Prostate gland (tissue), 2 donors: Measurements from ENCODE around the gene RPLP2. TPM values are rescaled to one million over a fixed set of nuclear protein-coding genes. Genes with fewer than 3 reads are reported as not detected.

Experiments used
- DNase-seq: peaks from one replicate; pipeline ENCODE4 v3.0.0-alpha.2; 2019; ENCODE audit warnings: low spot score
- H3K27ac ChIP-seq, 2 donors: fragments of 200-600 bp; sonication (generic); 2 replicates each; pipeline ENCODE4 v1.5.1; 2017 to 2019
- H3K27me3 ChIP-seq: fragments of 200-600 bp; sonication (generic); replicated peaks from 2 replicates; pipeline ENCODE4 v1.5.1; 2019; ENCODE audit not compliant: insufficient read depth
- H3K36me3 ChIP-seq, 2 donors: fragments of 200-600 bp; sonication (generic); 1 replicate in 1 of 2; 2 replicates in 1 of 2; pipeline versions ENCODE4 v1.5.1 to v1.8.1; 2017 to 2019
- H3K4me1 ChIP-seq: fragments of 200-600 bp; sonication (generic); replicated peaks from 2 replicates; pipeline ENCODE4 v1.5.1; 2019
- H3K4me3 ChIP-seq, 2 donors: fragments of 200-600 bp; sonication (generic); 2 replicates each; pipeline ENCODE4 v1.5.1; 2017 to 2019
- H3K9me3 ChIP-seq: fragments of 200-600 bp; sonication (generic); 2 replicates; pipeline ENCODE4 v1.5.1; 2017
- POLR2A ChIP-seq: fragments of 450-650 bp; IDR thresholded peaks from one replicate; pipeline ENCODE4 v1.6.1; 2016; ENCODE audit warnings: antibody characterized with exemption, mild to moderate bottlenecking
- POLR2AphosphoS5 ChIP-seq: sonication (generic); formaldehyde crosslinking; IDR thresholded peaks from one replicate; pipeline ENCODE4 v1.6.1; 2017; ENCODE audit warnings: antibody characterized with exemption
- WGBS: methylation state at CpG from one replicate; pipeline ENCODE4 v1.1.5; 2018; 5-methylcytosine and 5-hydroxymethylcytosine counted together
- intact Hi-C: fragments of 100-400 bp; cut with DNase I; formaldehyde crosslinking; loops from one replicate; pipeline ENCODE4 v1.14.2; 2022
- total RNA-seq, 2 donors: library from RNA; depleted of rRNA; stranded (reverse); fragments of >200 nt; gene quantifications; one replicate each; pipeline ENCODE4 v1.1.0, GENCODE V29; 2016
- TF ChIP-seq, protein P1 (sequence below), 4 experiments: fragments of 200-600 bp in 2 of 4; fragments of 450-650 bp in 2 of 4; sonication (generic) in 2 of 4; IDR thresholded peaks; 1 replicate in 3 of 4; 2 replicates in 1 of 4; pipeline ENCODE4 v1.5.1; 2016 to 2019; ENCODE audit warnings: antibody characterized with exemption in 4 of 4, mild to moderate bottlenecking in 2 of 4, moderate library complexity in 2 of 4

Gene RPLP2
- total RNA-seq, 2 donors from 2014 or later: 431 to 906 TPM

DNA sequence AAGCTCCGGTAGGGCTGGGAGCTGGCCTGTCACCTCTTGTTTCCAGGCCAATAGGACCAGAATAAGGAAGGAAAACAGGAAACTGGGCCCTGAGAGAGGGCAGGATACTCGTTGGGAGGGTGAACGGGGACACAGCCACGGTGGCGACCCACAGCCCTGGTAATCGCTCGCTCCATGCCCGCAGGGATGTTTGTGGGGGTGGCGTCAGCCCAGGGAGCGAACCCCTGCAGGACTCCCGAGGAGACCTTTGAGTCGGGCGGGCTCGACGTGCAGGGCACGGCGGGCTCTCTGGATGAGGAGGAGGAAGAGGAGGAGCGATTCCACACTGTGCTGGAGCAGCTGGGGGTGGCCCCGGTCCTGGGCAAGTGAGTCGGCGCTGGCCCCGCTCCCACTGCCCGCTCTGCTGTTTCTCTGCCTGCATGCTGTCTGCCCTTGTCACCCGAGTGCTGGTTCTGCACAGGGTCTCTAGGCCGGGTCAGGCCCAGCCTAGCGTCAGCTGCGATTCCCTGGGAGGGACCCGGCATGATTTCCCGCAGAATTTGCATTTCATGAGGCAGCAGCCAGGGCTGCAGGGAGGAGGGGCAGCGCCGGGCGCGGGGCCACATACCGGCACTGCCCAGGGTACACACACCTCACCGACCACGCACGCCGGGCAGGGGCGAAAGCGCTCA, 19.5 kb downstream of the RPLP2 start:
- TF ChIP-seq POLR2AphosphoS5 (no peak), POLR2A (no peak)
- TF ChIP-seq, protein P1, sequence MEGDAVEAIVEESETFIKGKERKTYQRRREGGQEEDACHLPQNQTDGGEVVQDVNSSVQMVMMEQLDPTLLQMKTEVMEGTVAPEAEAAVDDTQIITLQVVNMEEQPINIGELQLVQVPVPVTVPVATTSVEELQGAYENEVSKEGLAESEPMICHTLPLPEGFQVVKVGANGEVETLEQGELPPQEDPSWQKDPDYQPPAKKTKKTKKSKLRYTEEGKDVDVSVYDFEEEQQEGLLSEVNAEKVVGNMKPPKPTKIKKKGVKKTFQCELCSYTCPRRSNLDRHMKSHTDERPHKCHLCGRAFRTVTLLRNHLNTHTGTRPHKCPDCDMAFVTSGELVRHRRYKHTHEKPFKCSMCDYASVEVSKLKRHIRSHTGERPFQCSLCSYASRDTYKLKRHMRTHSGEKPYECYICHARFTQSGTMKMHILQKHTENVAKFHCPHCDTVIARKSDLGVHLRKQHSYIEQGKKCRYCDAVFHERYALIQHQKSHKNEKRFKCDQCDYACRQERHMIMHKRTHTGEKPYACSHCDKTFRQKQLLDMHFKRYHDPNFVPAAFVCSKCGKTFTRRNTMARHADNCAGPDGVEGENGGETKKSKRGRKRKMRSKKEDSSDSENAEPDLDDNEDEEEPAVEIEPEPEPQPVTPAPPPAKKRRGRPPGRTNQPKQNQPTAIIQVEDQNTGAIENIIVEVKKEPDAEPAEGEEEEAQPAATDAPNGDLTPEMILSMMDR (IDR thresholded peaks at IDR 0.05): no peak
- 20% methylated on average over 38 of the region's 40 CpGs for WGBS
- no peak for DNase-seq
- peaks cover 3 to 8% of the 10 kb centered on the region in 2 donors for H3K36me3 ChIP-seq
- no peaks in the 10 kb centered on the region for H3K27me3 ChIP-seq
- no peaks in the 10 kb centered on the region for H3K9me3 ChIP-seq
- peaks cover 46% of the 10 kb centered on the region for H3K4me1 ChIP-seq
- H3K4me3 ChIP-seq: peak overlapping the region; percentile 21 to 22
- intact Hi-C loops: no loop called here
- H3K27ac ChIP-seq: no peak overlapping the region

DNA sequence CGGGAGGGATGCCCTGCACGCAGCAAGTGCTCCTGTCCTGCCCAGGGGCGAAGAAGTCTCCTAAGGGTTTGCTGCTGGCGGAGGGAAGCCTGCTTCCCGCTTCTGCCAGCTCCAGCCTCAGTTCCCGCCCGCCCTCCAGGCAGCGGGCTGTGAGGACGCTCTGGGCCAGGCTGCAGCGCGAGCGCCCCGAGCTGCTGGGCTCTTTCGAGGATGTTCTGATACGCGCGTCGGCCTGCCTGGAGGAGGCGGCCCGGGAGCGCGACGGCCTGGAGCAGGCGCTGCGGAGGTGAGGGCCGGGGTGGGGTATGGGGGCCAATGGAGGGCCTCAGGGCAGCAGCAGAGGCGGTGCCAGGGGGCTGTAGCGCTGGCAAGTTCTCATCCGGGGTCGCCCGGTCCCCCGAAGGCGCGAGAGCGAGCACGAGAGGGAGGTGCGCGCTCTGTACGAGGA, 20.1 kb downstream of the RPLP2 start:
- H3K4me3 ChIP-seq: peak overlapping the region; percentile 21 to 22

DNA sequence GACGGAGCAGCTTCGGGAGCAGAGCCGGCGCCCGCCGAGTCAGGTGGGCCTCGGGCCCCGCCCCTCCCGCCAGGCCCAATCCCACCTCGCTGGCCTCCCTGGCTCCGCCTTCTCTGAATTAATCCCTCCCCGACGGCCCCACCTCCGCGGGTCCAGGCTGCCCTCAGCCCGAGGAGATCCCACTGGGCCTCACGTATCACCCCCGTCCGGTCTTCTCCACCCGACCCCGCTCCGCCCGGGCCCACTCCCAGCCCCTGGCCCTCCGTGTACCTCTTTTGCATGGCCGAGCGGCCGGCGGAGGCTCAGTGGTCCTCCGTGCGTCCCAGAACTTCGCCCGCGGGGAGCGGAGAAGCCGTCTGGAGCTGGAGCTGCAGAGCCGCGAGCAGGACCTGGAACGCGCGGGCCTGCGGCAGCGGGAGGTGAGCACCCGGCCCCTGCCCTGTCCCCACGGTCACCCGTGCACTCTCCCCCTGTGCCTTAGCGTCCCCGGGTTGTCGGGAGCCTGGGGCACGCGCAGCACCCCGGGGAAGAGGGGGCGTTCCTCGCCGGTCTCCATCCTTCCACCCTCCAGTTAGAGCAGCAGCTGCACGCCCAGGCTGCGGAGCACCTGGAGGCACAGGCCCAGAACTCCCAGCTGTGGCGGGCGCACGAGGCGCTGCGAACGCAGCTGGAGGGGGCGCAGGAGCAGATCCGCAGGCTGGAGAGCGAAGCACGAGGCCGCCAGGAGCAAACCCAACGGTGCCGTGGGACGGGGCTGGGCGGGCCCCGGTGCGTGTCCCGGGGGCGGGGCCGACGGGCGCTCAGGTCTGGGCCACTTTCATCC, 20.7 kb downstream of the RPLP2 start:
- 7% methylated on average over 74 of the region's 78 CpGs for WGBS
- no peaks in the 10 kb centered on the region for H3K36me3 ChIP-seq
- H3K27ac ChIP-seq: no peak overlapping the region
- intact Hi-C loops: no loop called here
- H3K27me3 ChIP-seq: no peaks in the 10 kb centered on the region
- peaks cover 46% of the 10 kb centered on the region for H3K4me1 ChIP-seq
- peak overlapping the region; percentile 21 to 22 for H3K4me3 ChIP-seq
- peak; percentile 71 for DNase-seq
- TF ChIP-seq, protein P1 (IDR thresholded peaks at IDR 0.05): no peak
- TF ChIP-seq POLR2A (peak; percentile 5), POLR2AphosphoS5 (peak; percentile 64)
- H3K9me3 ChIP-seq: no peaks in the 10 kb centered on the region

More for the DNA sequence above, 20.1 kb downstream of the RPLP2 start:
- Histone ChIP-seq H3K4me1 (peaks cover 48% of the 10 kb centered on the region), H3K27ac (no peak overlapping the region), H3K9me3 (no peaks in the 10 kb centered on the region), H3K36me3 (peaks cover 0 to 2% of the 10 kb centered on the region in 2 donors), H3K27me3 (no peaks in the 10 kb centered on the region)
- intact Hi-C loops: no loop called here
- TF ChIP-seq, protein P1 (IDR thresholded peaks at IDR 0.05): no peak
- TF ChIP-seq POLR2A: peak; percentile 57
- DNase-seq: no peak
- 4% methylated on average over 29 of the region's 39 CpGs for WGBS

DNA sequence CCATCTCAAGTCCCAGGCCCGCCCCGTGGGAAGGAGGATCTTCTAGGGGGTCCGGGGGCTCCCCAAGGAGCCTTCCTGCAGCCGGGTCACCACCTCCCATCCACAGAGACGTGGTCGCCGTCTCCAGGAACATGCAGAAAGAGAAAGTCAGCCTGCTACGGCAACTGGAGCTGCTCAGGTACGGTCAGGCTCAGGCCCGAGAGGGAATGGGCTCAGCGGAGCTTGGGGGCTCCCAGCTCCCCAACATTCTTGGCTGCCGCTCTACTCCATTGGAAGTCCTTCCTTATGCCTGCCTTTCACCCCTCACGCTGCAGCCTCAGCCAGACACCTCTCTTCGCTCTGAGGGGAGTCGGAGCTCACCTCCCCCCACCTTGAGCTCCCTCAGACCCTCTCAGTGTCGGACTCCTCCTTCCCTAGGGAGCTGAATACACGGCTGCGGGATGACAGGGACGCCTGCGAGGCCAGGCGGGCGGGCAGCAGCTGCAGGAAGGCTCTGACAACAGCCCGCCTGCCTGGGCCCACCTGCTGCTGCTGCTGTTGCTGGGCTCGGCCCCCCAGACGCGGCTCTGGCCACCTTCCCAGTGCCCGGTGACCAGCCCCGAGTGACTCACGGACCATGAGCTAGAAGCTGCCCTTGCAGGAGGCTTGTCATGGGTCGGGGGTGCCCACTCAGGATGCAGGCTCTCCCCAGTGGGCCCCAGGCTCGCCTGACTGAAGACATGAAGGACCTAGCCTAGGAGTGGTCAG, 21.5 kb downstream of the RPLP2 start:
- H3K27me3 ChIP-seq: no peaks in the 10 kb centered on the region
- no peak overlapping the region for H3K4me3 ChIP-seq
- TF ChIP-seq POLR2A: no peak
- TF ChIP-seq, protein P1 (IDR thresholded peaks at IDR 0.05): no peak
- TF ChIP-seq POLR2AphosphoS5: no peak
- peaks cover 38% of the 10 kb centered on the region for H3K4me1 ChIP-seq
- intact Hi-C loops: no loop called here
- 73% methylated on average over 25 of the region's 31 CpGs for WGBS
- H3K9me3 ChIP-seq: no peaks in the 10 kb centered on the region
- DNase-seq: no peak
- H3K36me3 ChIP-seq: no peaks in the 10 kb centered on the region
- no peak overlapping the region for H3K27ac ChIP-seq
